ENCODE measurements around the gene C3orf22.

Gene C3orf22

DNA sequence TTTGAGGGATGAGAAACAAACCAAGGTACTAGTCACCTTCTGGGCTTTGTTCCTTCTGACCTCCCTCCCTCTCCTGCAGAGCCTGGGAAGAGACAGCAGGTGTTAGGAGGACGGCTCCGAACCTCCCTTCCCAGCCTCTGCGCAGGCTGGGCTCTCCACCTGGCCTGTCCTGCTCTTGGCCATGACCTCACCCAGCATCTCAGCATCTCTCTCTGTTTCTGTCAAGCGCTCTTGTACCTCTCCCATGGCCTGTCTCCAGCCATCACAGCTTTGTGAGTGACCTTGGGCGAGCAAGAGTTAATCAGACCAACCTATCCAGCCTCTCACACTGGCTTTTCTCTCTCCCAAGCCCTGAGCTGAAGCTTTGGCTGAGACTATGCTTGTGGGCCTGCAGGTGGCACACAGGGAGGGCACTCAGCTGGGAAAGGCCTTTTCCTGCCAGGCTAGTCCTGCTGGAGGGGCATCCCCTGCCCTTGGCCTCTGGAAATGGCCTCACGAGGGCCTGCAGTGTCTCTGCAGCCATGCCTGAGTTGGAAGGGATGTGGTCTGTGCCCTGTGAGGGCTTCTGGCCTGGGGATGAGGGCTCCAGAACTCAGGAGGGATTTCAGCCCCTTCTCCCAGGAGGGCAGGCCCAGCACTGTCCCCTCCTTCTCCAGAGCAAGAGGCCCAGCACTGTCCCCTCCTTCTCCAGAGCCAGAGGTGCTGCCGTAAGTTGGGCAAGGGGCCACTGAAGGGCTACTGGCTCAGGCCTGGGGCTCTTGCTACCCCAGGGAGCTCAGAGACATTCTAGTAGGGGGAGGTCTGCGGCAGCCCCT lies 32.7 kb downstream of the C3orf22 start:
- DNase-seq, result no peak

DNA sequence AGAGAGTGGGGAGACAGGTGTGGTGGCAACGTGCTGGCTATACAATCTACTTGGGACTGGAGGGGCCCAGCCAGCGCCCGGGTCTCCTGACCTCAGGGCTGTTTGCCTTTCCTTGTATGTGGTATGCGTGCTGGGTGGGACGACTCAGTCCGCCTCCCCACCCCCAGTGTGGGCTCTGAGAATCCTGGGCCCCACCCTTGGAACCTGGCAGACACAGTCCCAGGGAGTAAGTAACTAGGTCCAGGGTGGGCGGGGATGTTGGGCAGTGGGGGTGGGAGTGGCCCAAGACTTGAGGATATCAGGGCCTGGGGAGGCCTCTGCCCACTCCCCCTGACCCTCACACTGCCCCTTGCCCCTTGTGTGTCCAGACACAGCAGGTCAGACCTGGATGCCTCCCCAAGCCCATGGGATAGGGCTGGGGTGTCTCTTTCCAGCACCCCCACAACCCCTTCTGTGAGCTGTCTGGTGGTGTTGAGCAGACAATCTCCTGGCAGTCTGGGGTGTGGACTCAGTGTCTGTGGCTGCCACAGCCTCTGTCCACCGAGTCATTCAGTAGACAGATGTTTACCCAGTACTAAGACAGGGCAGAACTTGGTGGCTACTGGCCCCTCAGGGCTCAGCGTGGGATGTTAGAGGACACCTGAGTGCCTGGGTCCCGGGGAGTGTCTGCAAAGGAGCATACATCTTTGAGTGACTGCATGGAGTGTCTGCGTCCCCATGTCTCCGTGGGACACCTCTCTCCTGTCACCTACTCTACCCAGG lies 33.5 kb downstream of the C3orf22 start:
- DNase-seq, result no peak

DNA sequence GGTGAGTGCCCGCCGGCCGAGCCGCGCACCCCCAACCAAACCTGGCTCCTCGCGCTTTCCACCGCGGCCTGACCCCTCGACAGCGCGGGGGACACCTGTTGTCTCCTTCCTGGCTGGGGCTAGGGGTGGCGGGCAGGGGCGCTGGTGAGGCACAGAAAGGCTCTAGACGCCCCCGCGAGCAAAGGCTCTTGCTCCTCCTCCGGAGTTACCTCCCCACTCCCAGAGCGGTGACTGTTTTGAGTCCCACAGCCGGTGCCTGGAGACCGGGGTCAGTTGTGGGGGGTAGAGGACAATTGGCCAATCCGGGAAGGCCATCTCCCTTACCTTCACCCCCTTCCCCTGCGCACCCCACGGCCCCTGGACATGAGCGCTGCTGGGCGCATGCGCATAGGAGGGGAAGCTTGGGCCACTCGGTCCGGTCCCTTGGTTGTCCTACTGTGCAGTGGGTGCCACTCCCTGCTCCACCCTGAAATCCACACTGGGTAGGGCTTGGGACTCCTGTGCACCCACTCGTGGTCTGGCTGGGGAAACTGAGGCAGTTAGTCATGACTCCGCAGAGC lies 34.2 kb downstream of the C3orf22 start:
- no peak for DNase-seq

DNA sequence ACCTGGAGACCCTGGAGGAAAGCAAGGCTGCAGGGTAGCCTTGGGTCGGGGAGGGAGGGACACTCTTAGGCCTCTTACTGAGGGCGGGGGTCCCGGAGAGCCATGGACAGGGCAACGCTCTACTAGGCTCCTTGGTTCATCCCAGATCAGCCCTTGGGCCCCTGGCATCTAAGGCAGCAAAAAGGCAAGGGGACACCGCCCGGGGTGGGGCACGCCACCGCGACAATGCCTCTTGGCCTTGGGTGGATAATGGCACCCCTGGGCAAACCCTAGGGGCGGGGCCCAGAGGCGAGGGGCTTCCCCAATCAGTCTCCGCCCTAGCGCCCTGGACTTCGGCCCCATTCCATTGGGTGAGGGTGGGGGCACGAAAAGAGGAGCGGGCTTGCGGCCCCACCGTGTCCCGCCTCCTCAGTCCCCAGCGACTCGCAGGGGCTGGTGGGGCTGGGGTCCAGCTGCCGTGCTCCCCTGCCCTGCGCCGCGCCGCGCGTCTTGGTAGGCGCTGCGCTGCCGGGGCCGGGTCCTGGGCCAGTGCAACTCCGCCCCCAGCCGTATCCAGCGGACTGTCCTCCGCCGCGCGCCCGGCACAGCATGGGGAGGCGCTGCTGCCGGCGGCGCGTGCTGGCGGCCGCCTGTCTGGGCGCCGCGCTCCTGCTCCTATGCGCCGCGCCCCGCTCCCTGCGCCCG lies 34.8 kb downstream of the C3orf22 start, which contains the start of gene CHST13:
Gene CHST13 (plus strand): TSS at position 411 of the 684 bp plus-strand sequence. CDS start 178 bp downstream, at position 589.
- DNase-seq, result no peak

DNA sequence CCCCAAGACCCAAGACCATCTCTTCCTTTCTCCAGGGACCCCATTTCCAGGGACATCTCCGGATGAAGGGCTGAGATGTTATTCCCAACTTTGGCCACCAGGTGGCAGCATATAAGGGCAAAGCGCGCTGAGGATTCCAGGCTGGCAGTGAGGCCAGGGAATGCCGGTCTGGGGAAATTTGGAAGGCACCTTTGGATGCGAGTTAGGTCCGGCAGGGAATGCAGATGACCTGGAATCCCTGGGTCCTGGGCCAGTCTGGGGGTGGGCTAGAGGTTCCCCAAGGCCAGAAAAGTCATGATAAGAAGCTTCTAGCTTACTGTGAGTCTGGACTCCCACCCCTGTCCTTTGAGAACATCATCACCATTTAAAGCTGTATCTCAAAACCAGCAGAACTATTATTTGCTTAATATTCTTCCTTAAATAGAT lies 36.4 kb downstream of the C3orf22 start:
- peak in 1 of 2 experiments; percentile 20 for DNase-seq

DNA sequence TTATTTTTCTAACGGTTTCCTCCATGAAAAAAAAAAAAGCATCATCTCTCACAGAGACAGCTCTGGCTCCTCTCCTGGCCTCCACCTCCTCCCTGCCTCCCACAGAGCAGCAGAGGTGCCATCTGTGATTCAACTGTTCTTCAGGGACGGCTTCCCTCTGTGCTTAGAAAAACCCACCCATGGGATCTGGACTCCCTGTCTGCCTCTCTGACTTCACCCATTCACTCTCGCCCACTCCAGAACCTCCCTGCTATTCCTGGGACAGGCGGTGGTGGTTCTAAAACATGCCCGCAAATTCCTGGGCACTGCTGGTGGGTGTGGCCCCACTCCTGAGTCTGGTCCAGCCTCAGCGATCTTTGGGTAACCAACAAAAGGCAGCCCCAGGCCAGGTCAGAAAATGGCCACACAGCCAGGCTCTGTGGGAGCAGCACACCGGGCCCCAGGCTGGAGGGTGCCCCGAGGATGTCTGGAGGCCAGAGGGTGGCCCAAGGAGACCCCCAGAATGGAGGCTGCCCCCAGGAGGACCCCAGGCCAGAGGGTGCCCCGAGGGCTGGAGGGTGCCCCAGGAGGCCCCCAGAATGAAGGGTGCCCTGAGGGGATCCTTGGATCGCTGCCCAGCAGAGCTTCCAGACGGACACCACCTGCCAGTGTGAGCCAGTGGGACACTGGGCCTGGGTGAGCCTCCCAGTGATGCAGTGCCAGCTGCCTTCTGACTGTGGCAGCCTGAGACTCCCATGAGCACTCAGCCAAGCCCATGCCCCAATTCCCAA lies 37.4 kb downstream of the C3orf22 start:
- DNase-seq, result no peak

DNA sequence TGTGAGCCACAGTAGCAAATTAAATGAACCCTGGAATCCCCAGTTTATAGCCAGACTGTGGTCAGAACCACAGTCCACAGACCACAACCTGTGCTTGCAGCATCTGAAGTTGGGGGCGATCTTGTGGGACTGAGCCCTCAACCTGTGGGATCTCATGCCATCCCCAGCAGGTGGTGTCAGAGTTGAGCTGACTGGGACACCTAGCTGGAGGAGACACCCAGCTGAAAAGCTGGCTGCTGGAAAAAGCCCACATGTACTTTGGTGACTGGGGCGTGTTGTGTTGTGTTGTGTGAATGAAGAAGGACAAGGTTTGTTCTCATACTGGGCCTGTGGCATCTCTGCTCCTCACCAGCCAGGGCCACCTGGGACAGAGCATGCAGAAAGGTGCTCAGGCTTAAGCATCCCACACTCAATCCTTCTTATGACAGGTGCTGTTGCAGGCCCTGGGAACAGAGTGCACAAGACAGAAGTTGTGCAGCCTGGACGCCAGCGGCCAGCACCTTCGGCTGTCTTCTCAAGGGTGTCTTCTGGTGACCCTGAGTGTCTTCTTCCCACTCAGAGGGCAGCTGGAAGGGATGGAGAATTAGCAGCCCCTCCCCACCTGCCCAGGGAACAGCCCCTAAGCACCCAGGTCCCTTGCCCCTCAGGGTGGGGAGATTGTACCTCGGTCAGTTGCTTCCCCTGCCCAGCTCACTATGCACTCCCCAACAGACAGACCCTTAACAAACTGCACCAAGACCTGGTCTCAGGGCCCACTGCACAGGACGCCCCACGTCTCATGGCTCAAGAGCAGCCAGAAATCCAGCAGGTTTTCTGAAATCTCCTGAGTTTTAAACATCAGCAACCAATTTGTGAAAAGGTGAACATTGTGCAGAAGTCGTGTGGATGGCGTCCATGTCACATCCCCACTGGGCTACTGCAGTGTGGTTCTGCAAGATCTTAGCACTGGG lies 39.0 kb downstream of the C3orf22 start:
- DNase-seq, result no peak

DNA sequence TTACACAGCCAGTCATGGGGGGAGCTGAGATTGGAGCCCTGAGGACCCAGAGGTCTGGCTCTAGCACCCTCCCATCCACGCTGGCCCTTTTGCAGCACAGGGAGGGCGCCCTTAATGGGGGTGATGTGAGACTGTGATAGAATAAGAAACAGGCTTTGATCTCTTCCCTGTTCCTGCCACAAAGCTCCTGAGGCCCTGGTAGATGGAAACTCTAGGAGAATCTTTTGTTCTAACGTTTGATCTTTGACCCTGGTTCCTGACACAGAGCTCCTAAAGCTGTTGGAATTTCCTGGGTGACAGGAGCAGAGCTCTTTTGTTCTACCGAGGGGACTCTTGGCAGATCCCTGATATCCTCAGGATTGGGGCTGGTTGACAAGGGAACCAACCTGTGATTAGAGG lies 40.0 kb downstream of the C3orf22 start:
- DNase-seq, result no peak

DNA sequence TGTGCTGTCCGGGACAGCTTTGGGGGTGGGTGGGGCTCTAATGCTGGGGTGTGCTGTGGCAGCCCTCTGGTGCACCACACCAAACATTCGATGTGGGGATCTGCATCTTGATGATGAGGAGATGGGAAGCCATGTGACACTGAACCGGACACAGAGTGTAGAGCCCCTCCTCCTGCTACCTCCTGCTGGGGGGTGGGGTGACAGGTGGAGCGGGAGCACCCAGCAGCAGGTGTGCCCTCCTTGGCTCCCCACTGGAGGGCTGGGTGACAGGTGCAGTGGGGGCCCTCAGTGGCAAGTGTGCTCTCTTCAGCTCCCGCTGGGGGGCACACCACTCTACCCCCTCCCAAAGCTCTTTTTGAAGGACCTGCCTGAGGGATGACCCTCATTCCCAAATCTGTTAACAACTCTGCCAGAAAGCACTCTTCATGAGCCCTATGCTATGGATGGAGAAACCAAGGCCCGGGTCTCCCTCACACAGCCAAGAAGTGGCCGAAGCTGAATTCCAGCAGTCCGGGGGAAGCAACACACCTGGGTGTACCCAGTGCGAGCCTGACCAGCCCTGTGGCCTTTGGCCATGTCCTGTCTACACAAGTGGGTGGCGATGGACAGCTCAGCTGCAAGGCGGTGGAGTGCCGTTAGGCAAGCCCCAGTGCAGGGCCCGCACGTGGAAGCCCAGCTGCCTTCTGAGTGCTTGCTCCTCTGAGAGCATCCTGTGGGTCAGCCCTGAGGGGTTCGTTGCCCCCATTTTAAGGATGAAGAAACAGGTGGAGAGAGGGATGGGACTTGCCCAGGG lies 40.5 kb downstream of the C3orf22 start:
- DNase-seq, result no peak

DNA sequence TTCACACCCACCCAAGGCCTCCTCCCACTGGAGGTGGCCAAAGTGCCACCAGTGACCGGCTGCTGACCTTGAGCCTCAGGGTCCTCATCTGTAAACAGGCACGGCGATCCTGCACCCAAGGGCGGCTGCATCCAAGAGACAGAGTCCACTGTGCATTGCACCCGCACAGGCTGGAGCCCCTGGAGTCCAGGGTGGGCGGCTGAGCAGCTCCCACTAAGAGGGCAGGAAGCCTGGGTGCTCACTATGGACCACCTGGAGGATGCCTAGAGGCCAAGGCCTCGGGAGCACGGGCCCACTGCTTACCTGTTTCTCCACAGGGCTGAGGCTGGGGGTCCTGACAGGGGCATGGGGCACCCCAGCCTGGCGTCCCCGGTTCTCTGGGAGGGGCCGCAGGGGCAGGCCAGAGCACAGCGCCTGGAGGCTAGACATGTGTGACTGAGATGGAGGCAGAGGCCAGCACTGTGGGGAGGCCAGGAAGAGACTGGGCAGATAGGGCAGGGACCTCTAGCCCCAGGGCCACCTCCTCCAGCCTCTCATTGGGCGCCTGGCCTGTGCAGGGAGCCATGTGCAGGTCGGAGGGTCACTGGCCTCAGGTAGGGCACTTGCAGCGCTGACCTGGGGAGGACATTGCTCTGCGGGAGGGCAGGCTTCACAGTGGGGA lies 41.3 kb downstream of the C3orf22 start, which contains the start of gene UROC1:
Gene UROC1 (minus strand): TSS at position 483 of the 661 bp plus-strand sequence. CDS start 54 bp downstream, at position 429.
- DNase-seq, result no peak

DNA sequence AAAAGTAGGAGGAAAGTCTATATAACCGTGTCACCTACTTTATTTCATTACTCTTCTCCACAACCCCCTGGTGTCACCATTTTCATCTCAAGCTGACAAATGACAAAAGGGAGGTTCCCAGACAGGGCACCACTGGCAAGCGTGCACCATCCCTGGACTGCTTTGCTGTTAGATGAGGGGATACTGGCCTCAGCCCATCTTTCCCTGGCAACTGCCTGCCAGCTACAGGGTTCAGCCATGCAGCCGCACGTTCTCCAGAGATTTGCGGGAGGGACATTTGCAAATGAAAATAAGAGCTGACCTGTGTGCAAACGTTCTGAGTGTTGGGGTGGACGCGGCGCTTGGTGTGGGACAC lies 41.8 kb downstream of the C3orf22 start:
- no peak for DNase-seq

DNA sequence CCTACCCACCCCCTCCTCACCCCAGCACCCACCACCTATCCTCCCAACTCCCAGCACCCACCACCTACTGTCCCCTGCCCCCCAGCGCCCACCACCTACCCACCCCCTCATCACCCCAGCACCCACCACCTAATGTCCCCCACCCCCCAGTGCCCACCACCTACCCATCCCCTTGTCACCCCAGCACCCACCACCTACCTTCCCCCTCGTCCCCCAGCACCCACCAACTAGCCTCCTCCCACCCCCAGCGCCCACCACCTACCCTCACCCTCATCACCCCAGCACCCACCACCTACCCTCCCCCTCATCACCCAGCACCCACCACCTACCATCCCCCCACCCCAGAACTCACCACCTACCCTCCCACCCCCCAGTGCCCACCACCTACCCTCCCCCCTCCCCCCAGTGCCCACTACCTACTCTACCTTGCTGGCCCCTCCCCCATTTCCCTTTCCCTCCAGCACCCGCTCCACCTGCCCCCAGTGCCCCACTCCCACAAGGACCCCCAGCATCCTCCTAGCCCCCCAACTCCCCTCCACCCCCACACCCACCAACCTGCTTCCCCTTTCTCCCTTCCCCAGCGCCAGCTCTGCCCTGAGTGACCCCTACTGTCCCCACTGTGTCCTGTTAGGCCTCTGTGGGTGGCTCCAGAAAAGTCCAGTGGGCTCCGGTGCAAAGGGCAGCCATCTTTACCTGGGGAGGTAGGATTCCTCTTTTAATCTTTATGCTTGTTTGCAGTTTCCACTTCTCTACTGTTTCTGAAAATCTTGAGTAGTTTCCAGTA lies 42.4 kb downstream of the C3orf22 start:
- DNase-seq, result no peak

DNA sequence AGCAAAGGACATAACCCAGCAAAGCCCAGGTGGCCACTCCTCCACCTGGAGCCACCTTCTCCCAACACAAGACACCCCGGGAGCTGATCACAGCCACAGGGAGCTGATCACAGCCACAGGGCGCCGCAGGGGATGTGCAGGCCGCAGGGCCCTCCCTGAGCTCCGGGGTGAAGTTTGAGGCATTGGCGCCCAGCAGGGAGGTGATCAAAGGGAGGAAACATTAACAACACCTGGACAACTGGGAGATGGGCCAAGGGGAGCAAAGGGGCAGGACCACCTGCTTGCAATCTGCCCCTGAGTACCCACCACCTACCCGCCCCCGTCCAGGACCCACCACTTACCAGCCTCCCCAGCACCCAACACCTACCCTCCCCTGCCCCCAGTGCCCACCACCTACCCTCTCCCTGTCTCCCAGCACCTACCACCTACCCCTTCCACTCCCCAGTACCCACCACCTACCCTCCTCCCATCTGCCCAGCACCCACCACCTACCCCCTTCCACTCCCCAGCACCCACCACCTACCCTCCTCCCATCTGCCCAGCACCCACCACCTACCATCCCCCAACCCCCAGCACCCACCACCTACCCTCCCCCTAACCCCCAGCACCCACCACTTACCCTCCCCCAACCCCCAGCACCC lies 43.5 kb downstream of the C3orf22 start:
- no peak for DNase-seq

DNA sequence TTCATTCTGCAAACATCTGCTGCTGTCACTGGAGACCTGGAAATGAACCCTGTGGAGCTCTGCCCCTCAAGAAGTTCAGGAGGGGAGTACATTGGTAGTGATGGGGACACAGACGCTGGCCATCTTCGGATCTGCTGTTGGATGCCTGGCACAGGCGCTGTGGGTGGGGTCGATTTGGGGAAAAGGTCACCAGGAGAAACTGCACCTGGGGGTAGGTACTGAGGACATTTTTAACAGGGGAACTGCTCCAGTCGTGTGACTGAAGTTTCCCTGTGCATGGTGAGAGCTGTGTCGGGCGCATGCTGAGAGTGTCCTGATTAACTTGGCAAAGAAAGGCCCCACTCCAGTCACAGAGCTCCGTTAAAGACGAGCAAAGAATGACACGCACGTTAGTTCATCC lies 44.6 kb downstream of the C3orf22 start:
- DNase-seq, result no peak

DNA sequence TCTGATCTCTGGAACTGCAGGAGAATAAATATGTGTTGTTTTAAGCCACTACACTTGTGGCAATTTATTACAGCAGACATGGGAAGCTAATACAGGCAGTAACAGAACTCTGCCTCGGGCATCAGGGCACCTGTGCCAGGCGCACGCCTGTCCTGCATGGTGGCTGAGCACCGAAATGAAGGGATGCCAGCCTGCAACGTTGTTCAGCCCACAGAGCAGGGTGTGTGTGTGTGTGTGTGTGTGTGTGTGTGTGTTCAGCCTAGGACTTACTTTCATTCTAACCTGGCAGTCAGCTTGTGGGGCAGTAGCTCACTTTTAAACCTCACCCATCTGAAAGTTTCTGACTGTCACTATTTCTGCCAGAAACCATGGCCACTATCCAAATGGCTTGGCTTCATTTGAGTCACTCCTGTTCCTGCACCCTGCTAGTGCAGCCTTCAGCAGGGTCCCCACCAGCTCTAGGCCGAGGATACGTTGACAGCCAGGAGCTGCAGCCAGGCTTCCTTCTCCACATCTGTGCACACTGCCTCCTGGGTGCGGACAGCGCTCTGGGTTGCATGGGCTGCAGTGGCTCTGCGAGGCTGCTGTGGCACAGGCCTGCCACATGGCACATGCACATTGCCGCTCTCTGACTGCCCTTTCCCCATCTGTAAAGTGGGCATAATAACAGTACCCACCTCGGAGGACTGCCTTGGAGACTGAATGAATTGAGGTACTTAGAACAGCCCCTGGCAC lies 45.6 kb downstream of the C3orf22 start:
- DNase-seq, result no peak

DNA sequence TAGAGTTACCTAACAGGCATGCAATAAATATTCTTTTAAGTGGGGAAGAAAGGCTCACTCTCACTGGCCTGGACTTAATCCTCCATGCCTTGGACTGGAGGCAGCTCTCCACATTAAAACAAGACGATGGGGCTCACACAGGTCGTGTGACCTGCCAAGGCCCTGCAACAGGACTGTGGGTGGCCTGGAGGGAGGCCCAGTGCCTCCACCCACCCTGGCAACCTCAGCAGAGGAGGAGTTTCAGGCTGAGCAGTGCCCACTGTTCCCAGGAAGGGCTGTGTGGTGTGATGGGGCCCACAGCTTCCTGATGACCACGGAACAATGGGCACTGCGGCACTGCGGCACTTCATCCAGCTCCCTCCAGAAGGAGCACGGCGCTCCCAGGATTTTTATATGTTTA lies 46.7 kb downstream of the C3orf22 start:
- DNase-seq, result no peak

DNA sequence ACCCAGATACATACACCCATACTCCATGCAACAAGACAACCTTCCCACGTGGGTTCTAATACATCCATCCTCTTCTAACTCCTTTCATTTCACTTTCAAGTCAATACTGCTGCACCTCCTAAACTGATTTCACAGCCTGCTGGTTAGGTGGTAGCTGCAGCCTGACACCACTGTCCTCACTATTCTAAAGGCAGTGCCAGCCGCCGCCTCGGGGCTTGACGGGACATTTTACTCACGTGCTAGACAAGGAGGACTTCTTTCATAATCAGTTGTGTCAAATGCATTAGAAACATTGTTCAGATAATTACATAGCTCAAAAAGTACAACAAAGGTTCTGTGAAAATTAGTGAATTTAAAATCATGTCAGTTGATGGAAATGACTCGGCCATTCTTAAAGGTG lies 47.4 kb downstream of the C3orf22 start:
- DNase-seq, result no peak
